H9 (cell line): ENCODE data around the gene HEATR3. TPM values are rescaled to one million over a fixed set of nuclear protein-coding genes. Genes with fewer than 3 reads are reported as not detected.

ENCODE experiments used
- DNase-seq: peaks from one replicate; pipeline ENCODE4 v3.0.0-alpha.2; 2017
- H2AFZ ChIP-seq: one replicate; pipeline ENCODE4 v1.6.1; 2013; ENCODE audit warnings: mild to moderate bottlenecking, low read length, control low read depth, moderate library complexity
- H2AK5ac ChIP-seq: 2 replicates; pipeline ENCODE4 v1.6.1; 2013; ENCODE audit warnings: low read length, control low read depth, mixed read lengths; ENCODE audit not compliant: insufficient read length
- H2BK120ac ChIP-seq: one replicate; pipeline ENCODE4 v1.6.1; 2013; ENCODE audit warnings: low read depth, mild to moderate bottlenecking, low read length, control low read depth, inconsistent platforms; ENCODE audit not compliant: poor library complexity, severe bottlenecking
- H2BK12ac ChIP-seq: 2 replicates; pipeline ENCODE4 v1.6.1; 2013; ENCODE audit warnings: low read length, control low read depth, mixed read lengths, low read depth; ENCODE audit not compliant: insufficient read length
- H2BK15ac ChIP-seq: 2 replicates; pipeline ENCODE4 v1.6.1; 2013; ENCODE audit warnings: low read depth, low read length, control low read depth
- H2BK20ac ChIP-seq: one replicate; pipeline ENCODE4 v1.6.1; 2013; ENCODE audit warnings: low read depth, mild to moderate bottlenecking, low read length, control low read depth, inconsistent platforms; ENCODE audit not compliant: poor library complexity, severe bottlenecking
- H2BK5ac ChIP-seq: 2 replicates; pipeline ENCODE4 v1.6.1; 2013; ENCODE audit warnings: low read length, control low read depth, mixed read lengths; ENCODE audit not compliant: insufficient read length
- H3K14ac ChIP-seq: 2 replicates; pipeline ENCODE4 v1.6.1; 2013; ENCODE audit warnings: low read length, control low read depth; ENCODE audit not compliant: insufficient read depth
- H3K18ac ChIP-seq: 2 replicates; pipeline ENCODE4 v1.6.1; 2013; ENCODE audit warnings: low read depth, mild to moderate bottlenecking, mixed read lengths, low read length, control low read depth; ENCODE audit not compliant: insufficient read length
- H3K23ac ChIP-seq: 2 replicates; pipeline ENCODE4 v1.6.1; 2013; ENCODE audit warnings: low read length, control low read depth, mixed read lengths, low read depth; ENCODE audit not compliant: insufficient read length
- H3K23me2 ChIP-seq: 2 replicates; pipeline ENCODE4 v1.6.1; 2013; ENCODE audit warnings: low read depth, mild to moderate bottlenecking, mixed read lengths, low read length, control low read depth; ENCODE audit not compliant: insufficient read length, poor library complexity, severe bottlenecking
- H3K27ac ChIP-seq: 2 replicates; pipeline ENCODE4 v1.5.1; 2013; ENCODE audit warnings: low read length, control low read depth, mixed read lengths, low read depth; ENCODE audit not compliant: insufficient read length
- H3K27me3 ChIP-seq: 2 replicates; pipeline ENCODE4 v1.6.1; 2013; ENCODE audit warnings: low read length, control low read depth, inconsistent platforms; ENCODE audit not compliant: insufficient read depth
- H3K4ac ChIP-seq: 2 replicates; pipeline ENCODE4 v1.6.1; 2013; ENCODE audit warnings: low read depth, mild to moderate bottlenecking, control low read depth, inconsistent platforms, low read length, moderate library complexity
- H3K4me1 ChIP-seq: 2 replicates; pipeline ENCODE4 v1.6.1; 2013; ENCODE audit warnings: low read length, control low read depth, inconsistent platforms; ENCODE audit not compliant: insufficient read depth
- H3K4me2 ChIP-seq: 2 replicates; pipeline ENCODE4 v1.6.1; 2013; ENCODE audit warnings: low read length, control low read depth, mixed read lengths; ENCODE audit not compliant: insufficient read length, insufficient read depth
- H3K56ac ChIP-seq: 2 replicates; pipeline ENCODE4 v1.6.1; 2013; ENCODE audit warnings: low read depth, mild to moderate bottlenecking, mixed read lengths, low read length, control low read depth; ENCODE audit not compliant: insufficient read length
- H3K79me1 ChIP-seq: 2 replicates; pipeline ENCODE4 v1.6.1; 2013; ENCODE audit warnings: low read depth, mild to moderate bottlenecking, moderate library complexity, low read length, control low read depth, inconsistent platforms; ENCODE audit not compliant: insufficient read depth, poor library complexity, severe bottlenecking
- H3K79me2 ChIP-seq: 2 replicates; pipeline ENCODE4 v1.6.1; 2013; ENCODE audit warnings: low read length, control low read depth, inconsistent platforms; ENCODE audit not compliant: insufficient read depth
- H3K9ac ChIP-seq: 2 replicates; pipeline ENCODE4 v1.6.1; 2013; ENCODE audit warnings: low read length, control low read depth, mixed read lengths; ENCODE audit not compliant: insufficient read length; ENCODE audit errors: extremely low read depth
- H3K9me3 ChIP-seq: one replicate; pipeline ENCODE4 v1.6.1; 2013; ENCODE audit warnings: low read depth, low read length, inconsistent platforms; ENCODE audit not compliant: control insufficient read depth
- H3T11ph ChIP-seq: one replicate; pipeline ENCODE4 v1.6.1; 2013; ENCODE audit warnings: mild to moderate bottlenecking, low read length, control low read depth, inconsistent platforms
- H4K20me1 ChIP-seq: one replicate; pipeline ENCODE4 v1.6.1; 2013; ENCODE audit not compliant: control insufficient read depth, insufficient read length, insufficient read depth
- H4K5ac ChIP-seq: 2 replicates; pipeline ENCODE4 v1.6.1; 2013; ENCODE audit warnings: low read depth, mild to moderate bottlenecking, mixed read lengths, low read length, control low read depth; ENCODE audit not compliant: insufficient read length
- H4K8ac ChIP-seq: replicated peaks from 2 replicates; pipeline ENCODE4 v1.6.1; 2013; ENCODE audit warnings: low read length, control low read depth, mixed read lengths, low read depth; ENCODE audit not compliant: insufficient read length
- H4K91ac ChIP-seq: 2 replicates; pipeline ENCODE4 v1.6.1; 2013; ENCODE audit warnings: low read depth, mild to moderate bottlenecking, moderate library complexity, mixed read lengths, low read length, control low read depth; ENCODE audit not compliant: insufficient read length
- H3K27ac Mint-ChIP-seq, 3 experiments: 2 replicates in 2 of 3; 3 replicates in 1 of 3; pipeline ENCODE4 v1.8.0; 2020 to 2021; ENCODE audit warnings: mixed read lengths in 3 of 3, mild to moderate bottlenecking in 1 of 3, moderate library complexity in 1 of 3
- H3K27me3 Mint-ChIP-seq: 2 replicates; pipeline ENCODE4 v1.8.0; 2021; ENCODE audit warnings: low read depth, mild to moderate bottlenecking, moderate library complexity, mixed read lengths
- H3K36me3 Mint-ChIP-seq, 3 experiments: 2 replicates in 2 of 3; 3 replicates in 1 of 3; pipeline ENCODE4 v1.8.0; 2020 to 2021; ENCODE audit warnings: low read depth in 3 of 3, mixed read lengths in 3 of 3; ENCODE audit not compliant: insufficient read depth in 1 of 3
- H3K4me1 Mint-ChIP-seq, 2 experiments: 2 replicates each; pipeline ENCODE4 v1.8.0; 2020; ENCODE audit warnings: mixed read lengths in 2 of 2
- H3K4me3 Mint-ChIP-seq, 2 experiments: 2 replicates in 1 of 2; 3 replicates in 1 of 2; pipeline ENCODE4 v1.8.0; 2020 to 2021; ENCODE audit warnings: mild to moderate bottlenecking in 2 of 2, mixed read lengths in 2 of 2, moderate library complexity in 1 of 2
- H3K9me3 Mint-ChIP-seq, 2 experiments: 2 replicates in 1 of 2; 3 replicates in 1 of 2; pipeline ENCODE4 v1.8.0; 2020; ENCODE audit warnings: mild to moderate bottlenecking in 2 of 2, mixed read lengths in 2 of 2, moderate library complexity in 1 of 2
- CTCF ChIP-seq: fragments of 200-600 bp; sonication (generic); conservative IDR thresholded peaks from 3 replicates; pipeline ENCODE4 v1.8.0; 2021; ENCODE audit warnings: antibody characterized with exemption, mild to moderate bottlenecking
- WGBS: extraction: QIAGEN DNeasy Blood & Tissue Kit; methylation state at CpG from one replicate; pipeline ENCODE4 v1.1.7; 2013; ENCODE audit warnings: missing lambda C conversion rate, low lambda C conversion rate, mixed read lengths; ENCODE audit not compliant: insufficient read length; ENCODE audit errors: extremely low coverage; 5-methylcytosine and 5-hydroxymethylcytosine counted together
- total RNA-seq: library from RNA; stranded (reverse); gene quantifications from 2 replicates; pipeline ENCODE4 v1.2.1, GENCODE V29; 2021

The HEATR3 gene
- total RNA-seq, 1 experiment from 2014 or later, result 26.5 TPM

- Mint-ChIP-seq H3K27me3 (peaks cover 2% of the 10 kb centered on the region; the same call in 1 of the 2 replicates), H3K9me3 (no peaks in the 10 kb centered on the region), H3K27ac (peak overlapping the region in 1 of 3 experiments; percentile 51; a peak in 1 of 7 replicates), H3K4me3 (no peak overlapping the region), H3K36me3 (no peaks in the 10 kb centered on the region), H3K4me1 (peaks cover 0 to 4% of the 10 kb centered on the region in 2 experiments; a peak in 2 of 4 replicates)
- Histone ChIP-seq H4K20me1 (no peaks in the 10 kb centered on the region), H2BK120ac (no peak overlapping the region), H3K14ac (no peak overlapping the region), H4K5ac (no peak overlapping the region), H3K79me1 (no peaks in the 10 kb centered on the region), H4K8ac (no peak overlapping the region), H3K79me2 (no peaks in the 10 kb centered on the region), H3K23ac (no peak overlapping the region), H3K56ac (no peak overlapping the region), H4K91ac (no peak overlapping the region), H3K27ac (no peak overlapping the region), H3K9ac (no peak overlapping the region), H2BK20ac (no peak overlapping the region), H3K27me3 (no peaks in the 10 kb centered on the region), H2BK5ac (no peak overlapping the region), H3K23me2 (no peaks in the 10 kb centered on the region), H2AFZ (no peak overlapping the region), H2BK12ac (no peak overlapping the region), H2AK5ac (no peak overlapping the region), H3K9me3 (no peaks in the 10 kb centered on the region), H3K4me1 (no peaks in the 10 kb centered on the region; the same call in 1 of the 2 replicates), H3K4ac (no peak overlapping the region), H3K18ac (no peak overlapping the region), H3T11ph (no peak overlapping the region), H3K4me2 (no peak overlapping the region), H2BK15ac (no peak overlapping the region)
- DNase-seq, result no peak
- TF ChIP-seq CTCF, result no peak
- WGBS, result no CpG with 5 or more reads among the region's 9 CpGs
These were observed 81.0 kb downstream of the HEATR3 start for GRCh38 chr16:50146479-50147435.
